GM21717 (cell line): ENCODE measurements around the gene OR11H7.
"Not testable (repeated sequence)": the region's sequence is repeated elsewhere in the genome, so short reads cannot be mapped to it uniquely, and the experiment has no call there.

Source experiments
- ATAC-seq: cut with Tn5 transposase; IDR thresholded peaks from one replicate; pipeline ENCODE4 v1.9.1; 2021; ENCODE audit warnings: mild to moderate bottlenecking, moderate library complexity; ENCODE audit not compliant: unreplicated experiment

OR11H7 gene

GRCh38 chr14:20277409-20277808, 48.6 kb downstream of the OR11H7 start:
- no peak for ATAC-seq

- ATAC-seq, result no peak
Measured at GRCh38 chr14:20278414-20278813, 49.6 kb downstream of the OR11H7 start.

DNA sequence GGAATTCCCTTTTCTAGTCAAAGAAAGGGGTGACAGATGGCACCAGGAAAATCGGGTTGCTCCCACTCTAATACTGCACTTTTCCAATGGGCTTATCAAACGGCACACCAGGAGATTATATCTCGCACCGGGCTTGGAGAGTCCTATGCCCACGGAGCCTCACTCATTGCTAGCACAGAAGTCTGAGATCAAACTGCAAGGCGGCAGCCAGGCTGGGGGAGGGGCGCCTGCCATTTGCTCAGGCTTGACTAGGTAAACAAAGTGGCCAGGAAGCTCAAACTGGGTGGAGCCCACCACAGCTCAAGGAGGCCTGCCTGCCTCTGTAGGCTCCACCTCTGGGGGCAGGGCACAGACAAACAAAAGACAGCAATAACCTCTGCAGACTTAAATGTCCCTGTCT, 51.5 kb downstream of the OR11H7 start:
- not testable (repeated sequence) for ATAC-seq
